Effector memory CD4-positive, alpha-beta T cell (primary cell): Measurements from ENCODE around the gene RGS18.
"Not testable (repeated sequence)": the region's sequence is repeated elsewhere in the genome, so short reads cannot be mapped to it uniquely, and the experiment has no call there.

Source experiments
- DNase-seq, 3 donors: peaks; one replicate each; pipeline ENCODE4 v3.0.0-alpha.2; 2020
- H3K27ac ChIP-seq: 2 replicates; pipeline ENCODE4 v1.7.0; 2013; ENCODE audit warnings: mild to moderate bottlenecking, low read length, moderate library complexity; ENCODE audit not compliant: insufficient read depth, poor library complexity, severe bottlenecking
- H3K27me3 ChIP-seq: replicated peaks from 2 replicates; pipeline ENCODE4 v1.7.0; 2013; ENCODE audit warnings: mild to moderate bottlenecking, low read length; ENCODE audit not compliant: insufficient read depth, control insufficient read depth, poor library complexity, severe bottlenecking
- H3K36me3 ChIP-seq: 2 replicates; pipeline ENCODE4 v1.7.0; 2013; ENCODE audit warnings: mild to moderate bottlenecking, low read length, moderate library complexity; ENCODE audit not compliant: control insufficient read depth, insufficient read depth
- H3K4me1 ChIP-seq: 2 replicates; pipeline ENCODE4 v1.7.0; 2013; ENCODE audit warnings: low read length, mild to moderate bottlenecking; ENCODE audit not compliant: control insufficient read depth, insufficient read depth, poor library complexity, severe bottlenecking
- H3K4me3 ChIP-seq: 2 replicates; pipeline ENCODE4 v1.7.0; 2013; ENCODE audit warnings: low read length, low read depth, mild to moderate bottlenecking; ENCODE audit not compliant: insufficient read depth, poor library complexity, severe bottlenecking
- H3K9me3 ChIP-seq: 2 replicates; pipeline ENCODE4 v1.7.0; 2013; ENCODE audit warnings: mild to moderate bottlenecking, low read length, moderate library complexity; ENCODE audit not compliant: control insufficient read depth

RGS18 gene

GRCh38 chr1:192161976-192162375, 3.7 kb downstream of the RGS18 start:
- no peak for DNase-seq
- no peak overlapping the region for H3K27ac ChIP-seq
- no peaks in the 10 kb centered on the region for H3K27me3 ChIP-seq
- no peaks in the 10 kb centered on the region for H3K36me3 ChIP-seq
- no peak overlapping the region for H3K4me3 ChIP-seq
- no peaks in the 10 kb centered on the region for H3K4me1 ChIP-seq
- H3K9me3 ChIP-seq: no peaks in the 10 kb centered on the region

- H3K27me3 ChIP-seq: no peaks in the 10 kb centered on the region
- no peaks in the 10 kb centered on the region for H3K36me3 ChIP-seq
- DNase-seq: no peak
- no peaks in the 10 kb centered on the region for H3K4me1 ChIP-seq
- H3K27ac ChIP-seq: no peak overlapping the region
- H3K4me3 ChIP-seq: no peak overlapping the region
- no peaks in the 10 kb centered on the region for H3K9me3 ChIP-seq
Observed at GRCh38 chr1:192162376-192162775, 4.1 kb downstream of the RGS18 start.

- not testable (repeated sequence) for H3K9me3 ChIP-seq, H3K4me1 ChIP-seq, H3K27me3 ChIP-seq, H3K4me3 ChIP-seq, H3K36me3 ChIP-seq, DNase-seq, H3K27ac ChIP-seq
Observed at GRCh38 chr1:192165002-192165401, 6.7 kb downstream of the RGS18 start.

GRCh38 chr1:192167011-192167410, 8.7 kb downstream of the RGS18 start:
- H3K9me3 ChIP-seq: no peaks in the 10 kb centered on the region
- DNase-seq: no peak
- H3K27me3 ChIP-seq: no peaks in the 10 kb centered on the region
- H3K27ac ChIP-seq: no peak overlapping the region
- no peak overlapping the region for H3K4me3 ChIP-seq
- no peaks in the 10 kb centered on the region for H3K36me3 ChIP-seq
- H3K4me1 ChIP-seq: no peaks in the 10 kb centered on the region

GRCh38 chr1:192167911-192168700, 9.8 kb downstream of the RGS18 start:
- no peaks in the 10 kb centered on the region for H3K27me3 ChIP-seq
- no peaks in the 10 kb centered on the region for H3K36me3 ChIP-seq
- H3K4me1 ChIP-seq: no peaks in the 10 kb centered on the region
- H3K9me3 ChIP-seq: no peaks in the 10 kb centered on the region
- no peak overlapping the region for H3K27ac ChIP-seq
- no peak for DNase-seq
- no peak overlapping the region for H3K4me3 ChIP-seq

- H3K27me3 ChIP-seq: no peaks in the 10 kb centered on the region
- DNase-seq: no peak
- no peak overlapping the region for H3K4me3 ChIP-seq
- no peaks in the 10 kb centered on the region for H3K4me1 ChIP-seq
- H3K27ac ChIP-seq: no peak overlapping the region
- no peaks in the 10 kb centered on the region for H3K36me3 ChIP-seq
- H3K9me3 ChIP-seq: no peaks in the 10 kb centered on the region
Observed at GRCh38 chr1:192168964-192169363, 10.7 kb downstream of the RGS18 start.

- Histone ChIP-seq H3K27me3 (no peaks in the 10 kb centered on the region), H3K4me3 (no peak overlapping the region), H3K27ac (no peak overlapping the region), H3K36me3 (no peaks in the 10 kb centered on the region), H3K9me3 (no peaks in the 10 kb centered on the region), H3K4me1 (no peaks in the 10 kb centered on the region)
- DNase-seq: no peak
Observed at GRCh38 chr1:192170196-192170984, 12.1 kb downstream of the RGS18 start.

- DNase-seq: no peak
- H3K27me3 ChIP-seq: no peaks in the 10 kb centered on the region
- no peaks in the 10 kb centered on the region for H3K4me1 ChIP-seq
- no peak overlapping the region for H3K27ac ChIP-seq
- H3K4me3 ChIP-seq: no peak overlapping the region
- no peaks in the 10 kb centered on the region for H3K36me3 ChIP-seq
- no peaks in the 10 kb centered on the region for H3K9me3 ChIP-seq
Observed at GRCh38 chr1:192171123-192171522, 12.9 kb downstream of the RGS18 start.

- Histone ChIP-seq H3K4me1 (no peaks in the 10 kb centered on the region), H3K36me3 (no peaks in the 10 kb centered on the region), H3K9me3 (no peaks in the 10 kb centered on the region), H3K27ac (no peak overlapping the region), H3K27me3 (no peaks in the 10 kb centered on the region), H3K4me3 (no peak overlapping the region)
- DNase-seq: no peak
Observed at GRCh38 chr1:192175971-192176370, 17.7 kb downstream of the RGS18 start.

GRCh38 chr1:192183788-192184187, 25.5 kb downstream of the RGS18 start:
- Histone ChIP-seq H3K36me3 (no peaks in the 10 kb centered on the region), H3K4me1 (no peaks in the 10 kb centered on the region), H3K9me3 (no peaks in the 10 kb centered on the region), H3K4me3 (no peak overlapping the region), H3K27ac (no peak overlapping the region), H3K27me3 (no peaks in the 10 kb centered on the region)
- DNase-seq: no peak
